IgD-negative memory B cell (primary cell): ENCODE data around the gene INPP5A. TPM values are rescaled to one million over a fixed set of nuclear protein-coding genes. Genes with fewer than 3 reads are reported as not detected.
"Not testable (repeated sequence)": the region's sequence is repeated elsewhere in the genome, so short reads cannot be mapped to it uniquely, and the experiment has no call there.

Experiments used
- H3K27ac Mint-ChIP-seq, 3 donors: one replicate each; pipeline ENCODE4 v1.8.0; 2020 to 2022; ENCODE audit warnings: mild to moderate bottlenecking in 3 of 3, mixed read lengths in 3 of 3, moderate library complexity in 1 of 3
- H3K27me3 Mint-ChIP-seq: one replicate; pipeline ENCODE4 v1.8.0; 2021; ENCODE audit warnings: mixed read lengths
- H3K36me3 Mint-ChIP-seq: one replicate; pipeline ENCODE4 v1.8.0; 2020; ENCODE audit warnings: mild to moderate bottlenecking, mixed read lengths
- H3K4me1 Mint-ChIP-seq, 3 donors: one replicate each; pipeline ENCODE4 v1.8.0; 2020 to 2022; ENCODE audit warnings: mixed read lengths in 3 of 3, mild to moderate bottlenecking in 1 of 3
- H3K4me3 Mint-ChIP-seq, 4 donors: one replicate each; pipeline ENCODE4 v1.8.0; 2020 to 2022; ENCODE audit warnings: mild to moderate bottlenecking in 4 of 4, mixed read lengths in 4 of 4, moderate library complexity in 3 of 4
- H3K9me3 Mint-ChIP-seq, 3 donors: one replicate each; pipeline ENCODE4 v1.8.0; 2020 to 2021; ENCODE audit warnings: mixed read lengths in 3 of 3, mild to moderate bottlenecking in 1 of 3
- polyA plus RNA-seq: library from polyadenylated mRNA; unstranded; fragments of 300-500 nt; fragmentation: Illumina TruSeq; gene quantifications from one replicate; pipeline ENCODE4 v1.2.3, GENCODE V29; 2021

The INPP5A gene
- polyA plus RNA-seq, 1 donor from 2014 or later: 0.94 TPM

GRCh38 chr10:132563485-132564248 lies 26.1 kb downstream of the INPP5A start:
- H3K4me3 Mint-ChIP-seq: peak overlapping the region; percentile 46 to 80 (median 72)
- H3K4me1 Mint-ChIP-seq: peaks cover 30 to 39% (median 33%) of the 10 kb centered on the region in 3 donors
- peak overlapping the region; percentile 48 to 87 (median 81) for H3K27ac Mint-ChIP-seq
- no peaks in the 10 kb centered on the region for H3K36me3 Mint-ChIP-seq
- peaks cover 2% of the 10 kb centered on the region for H3K27me3 Mint-ChIP-seq
- no peaks in the 10 kb centered on the region for H3K9me3 Mint-ChIP-seq

- Mint-ChIP-seq H3K9me3 (no peaks in the 10 kb centered on the region), H3K27ac (peak overlapping the region; percentile 43 to 87 (median 81)), H3K36me3 (no peaks in the 10 kb centered on the region), H3K27me3 (peaks cover 2% of the 10 kb centered on the region), H3K4me1 (peaks cover 30 to 38% (median 31%) of the 10 kb centered on the region in 3 donors), H3K4me3 (peak overlapping the region in 3 of 4 donors; percentile 46 to 68 (median 67))
Measured at GRCh38 chr10:132564249-132564605, 26.6 kb downstream of the INPP5A start.

- H3K9me3 Mint-ChIP-seq: no peaks in the 10 kb centered on the region
- no peaks in the 10 kb centered on the region for H3K36me3 Mint-ChIP-seq
- H3K4me1 Mint-ChIP-seq: peaks cover 26 to 33% (median 27%) of the 10 kb centered on the region in 3 donors
- no peak overlapping the region for H3K4me3 Mint-ChIP-seq
- no peak overlapping the region for H3K27ac Mint-ChIP-seq
- H3K27me3 Mint-ChIP-seq: peaks cover 2% of the 10 kb centered on the region
Measured at GRCh38 chr10:132564690-132565089, 27.1 kb downstream of the INPP5A start.

- H3K27me3 Mint-ChIP-seq: peaks cover 2% of the 10 kb centered on the region
- peaks cover 18 to 28% (median 23%) of the 10 kb centered on the region in 3 donors for H3K4me1 Mint-ChIP-seq
- peak overlapping the region in 1 of 3 donors; percentile 22 for H3K27ac Mint-ChIP-seq
- H3K4me3 Mint-ChIP-seq: peak overlapping the region in 1 of 4 donors; percentile 29
- H3K9me3 Mint-ChIP-seq: no peaks in the 10 kb centered on the region
- no peaks in the 10 kb centered on the region for H3K36me3 Mint-ChIP-seq
Measured at GRCh38 chr10:132565516-132566209, 28.1 kb downstream of the INPP5A start.

- Mint-ChIP-seq H3K36me3 (no peaks in the 10 kb centered on the region), H3K4me3 (no peak overlapping the region), H3K4me1 (peaks cover 15 to 25% (median 15%) of the 10 kb centered on the region in 3 donors), H3K27me3 (no peaks in the 10 kb centered on the region), H3K27ac (no peak overlapping the region), H3K9me3 (no peaks in the 10 kb centered on the region)
Measured at GRCh38 chr10:132566892-132567291, 29.3 kb downstream of the INPP5A start.

- no peaks in the 10 kb centered on the region for H3K36me3 Mint-ChIP-seq
- H3K27ac Mint-ChIP-seq: peak overlapping the region in 2 of 3 donors; percentile 47 to 83
- H3K4me1 Mint-ChIP-seq: peaks cover 6 to 15% (median 10%) of the 10 kb centered on the region in 3 donors
- no peaks in the 10 kb centered on the region for H3K9me3 Mint-ChIP-seq
- no peaks in the 10 kb centered on the region for H3K27me3 Mint-ChIP-seq
- peak overlapping the region in 2 of 4 donors; percentile 17 to 90 for H3K4me3 Mint-ChIP-seq
Measured at GRCh38 chr10:132570265-132570664, 32.7 kb downstream of the INPP5A start.

- H3K4me1 Mint-ChIP-seq: peaks cover 13 to 17% (median 14%) of the 10 kb centered on the region in 3 donors
- peak overlapping the region in 1 of 4 donors; percentile 90 for H3K4me3 Mint-ChIP-seq
- H3K27ac Mint-ChIP-seq: peak overlapping the region in 1 of 3 donors; percentile 83
- H3K27me3 Mint-ChIP-seq: peaks cover 1% of the 10 kb centered on the region
- no peaks in the 10 kb centered on the region for H3K36me3 Mint-ChIP-seq
- no peaks in the 10 kb centered on the region for H3K9me3 Mint-ChIP-seq
Measured at GRCh38 chr10:132570771-132571649, 33.4 kb downstream of the INPP5A start.

GRCh38 chr10:132571650-132572544 lies 34.3 kb downstream of the INPP5A start:
- Mint-ChIP-seq H3K4me3 (no peak overlapping the region), H3K36me3 (no peaks in the 10 kb centered on the region), H3K27ac (no peak overlapping the region), H3K27me3 (peaks cover 1% of the 10 kb centered on the region), H3K4me1 (peaks cover 13 to 22% (median 21%) of the 10 kb centered on the region in 3 donors), H3K9me3 (no peaks in the 10 kb centered on the region)

GRCh38 chr10:132572545-132572937 lies 35.0 kb downstream of the INPP5A start:
- Mint-ChIP-seq H3K36me3 (no peaks in the 10 kb centered on the region), H3K4me1 (peaks cover 13 to 22% (median 21%) of the 10 kb centered on the region in 3 donors), H3K27ac (no peak overlapping the region), H3K9me3 (no peaks in the 10 kb centered on the region), H3K4me3 (no peak overlapping the region), H3K27me3 (peaks cover 1% of the 10 kb centered on the region)

GRCh38 chr10:132572946-132573345 lies 35.4 kb downstream of the INPP5A start:
- not testable (repeated sequence) for H3K27me3 Mint-ChIP-seq, H3K4me3 Mint-ChIP-seq, H3K27ac Mint-ChIP-seq, H3K36me3 Mint-ChIP-seq, H3K9me3 Mint-ChIP-seq
- H3K4me1 Mint-ChIP-seq: peaks cover 13 to 22% (median 21%) of the 10 kb centered on the region in 3 donors

- no peaks in the 10 kb centered on the region for H3K36me3 Mint-ChIP-seq
- H3K9me3 Mint-ChIP-seq: no peaks in the 10 kb centered on the region
- peaks cover 13 to 24% (median 22%) of the 10 kb centered on the region in 3 donors for H3K4me1 Mint-ChIP-seq
- peaks cover 1% of the 10 kb centered on the region for H3K27me3 Mint-ChIP-seq
- H3K4me3 Mint-ChIP-seq: no peak overlapping the region
- H3K27ac Mint-ChIP-seq: no peak overlapping the region
Measured at GRCh38 chr10:132574288-132574687, 36.7 kb downstream of the INPP5A start.

- Mint-ChIP-seq H3K9me3 (no peaks in the 10 kb centered on the region), H3K4me3 (peak overlapping the region in 3 of 4 donors; percentile 43 to 88 (median 58)), H3K27me3 (peaks cover 1% of the 10 kb centered on the region), H3K36me3 (no peaks in the 10 kb centered on the region), H3K4me1 (peaks cover 13 to 24% (median 23%) of the 10 kb centered on the region in 3 donors), H3K27ac (peak overlapping the region; percentile 67 to 88 (median 80))
Measured at GRCh38 chr10:132574783-132575319, 37.3 kb downstream of the INPP5A start.

- Mint-ChIP-seq H3K27ac (peak overlapping the region; percentile 80 to 91 (median 88)), H3K4me1 (peaks cover 16 to 24% (median 24%) of the 10 kb centered on the region in 3 donors), H3K36me3 (peaks cover 2% of the 10 kb centered on the region), H3K27me3 (peaks cover 1% of the 10 kb centered on the region), H3K9me3 (no peaks in the 10 kb centered on the region), H3K4me3 (peak overlapping the region in 3 of 4 donors; percentile 43 to 88 (median 58))
Measured at GRCh38 chr10:132575320-132576201, 38.0 kb downstream of the INPP5A start.
